Measurements from ENCODE around the gene LRRD1. TPM values are rescaled to one million over a fixed set of nuclear protein-coding genes. Genes with fewer than 3 reads are reported as not detected.

LRRD1 gene
- total and polyA plus RNA-seq, 2 of the 4 experiments (the other 2 are of a cell fraction) = under 0.01 to 0.02 TPM

DNA sequence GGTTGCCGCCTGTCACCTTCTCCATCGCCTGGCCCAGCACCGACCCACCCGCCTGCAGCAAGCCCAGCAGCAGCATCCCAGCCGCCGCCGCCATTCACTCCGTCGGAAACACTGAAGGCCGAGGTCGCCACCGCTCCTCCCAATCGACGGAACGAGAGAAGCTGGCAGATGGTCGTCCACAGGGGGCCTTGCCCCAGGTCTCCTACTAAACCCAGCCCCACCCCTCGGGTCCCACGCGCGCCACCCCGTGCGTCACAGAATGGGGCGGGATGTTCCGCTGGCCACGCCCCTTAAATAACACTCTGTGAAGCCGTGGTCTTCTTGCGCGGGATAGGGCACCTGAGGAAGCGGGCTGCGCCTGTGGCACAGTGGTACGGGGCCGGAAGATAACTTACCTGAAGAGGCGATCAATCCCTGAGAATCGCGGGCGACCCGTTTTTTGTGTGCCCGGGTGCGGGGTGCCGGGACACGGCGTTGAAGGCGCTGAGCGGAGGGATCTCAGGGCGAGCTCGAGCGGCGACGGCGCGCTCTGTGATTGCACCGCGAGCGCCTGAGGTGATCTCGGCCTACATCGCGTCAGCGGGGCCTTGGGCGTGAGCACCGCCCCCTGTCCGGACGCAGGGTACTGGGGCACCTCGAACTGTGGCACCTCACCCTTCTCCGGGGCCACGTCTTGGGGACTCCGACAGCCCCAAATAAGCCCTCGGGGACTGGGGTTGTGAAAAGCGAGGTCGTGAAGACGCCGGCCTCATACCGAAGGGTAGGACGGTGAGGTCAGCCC is 44.5 kb downstream of the LRRD1 start, which contains the start of gene CYP51A1:
CYP51A1 (minus strand) TSS at position 207 of the 781 bp plus-strand sequence; CDS start at position 94, 113 bp downstream.
- 1% methylated on average over 32 of the region's 73 CpGs; no CpG with 5 or more reads in 1 of the 2 experiments for WGBS, 2 experiments (ENCODE audit: extremely low coverage in 2 of 2, insufficient read length in 1 of 2)
- peak; percentile 86 for DNase-seq
- Histone ChIP-seq H3K4me1 (ENCODE audit: control insufficient read depth, insufficient read depth, low read length) (no peaks in the 10 kb centered on the region), H2BK120ac (ENCODE audit: low read depth, low read length) (peak within 1 kb of the TSS; percentile 95), H4K5ac (ENCODE audit: low read depth, low read length) (peak within 1 kb of the TSS; percentile 87), H3K4me2 (ENCODE audit: low read depth, low read length) (peak within 1 kb of the TSS; percentile 98), H3K56ac (ENCODE audit: extremely low read depth, insufficient read depth, low read length) (peak within 1 kb of the TSS; percentile 65), H3K4ac (ENCODE audit: low read depth, low read length) (peak within 1 kb of the TSS; percentile 84), H4K91ac (ENCODE audit: insufficient read depth, low read depth, low read length) (peak within 1 kb of the TSS; percentile 82), H3K18ac (ENCODE audit: low read depth, low read length) (peak within 1 kb of the TSS; percentile 87), H2AFZ (replicated peaks; ENCODE audit: low read length, poor library complexity) (peak within 1 kb of the TSS; percentile 92), H3K14ac (replicated peaks; ENCODE audit: low read depth, low read length) (peak within 1 kb of the TSS; percentile 92), H2BK20ac (ENCODE audit: low read depth, low read length) (peak within 1 kb of the TSS; percentile 64; the same call in 1 of the 2 replicates), H3K27ac (ENCODE audit: insufficient read depth, low read length) (peak within 1 kb of the TSS; percentile 94), H3K79me1 (ENCODE audit: low read depth in 1 of 2, low read length in 2 of 2) (peaks cover 6 to 35% of the 10 kb centered on the region in 2 experiments), H3K4me3 (ENCODE audit: insufficient read depth, low read depth, low read length) (peak within 1 kb of the TSS; percentile 80), H4K8ac (ENCODE audit: low read depth in 2 of 2, low read length in 2 of 2) (peak within 1 kb of the TSS; percentile 93), H3K23ac (ENCODE audit: low read depth, low read length) (peak within 1 kb of the TSS; percentile 77; the same call in 1 of the 2 replicates), H3K27me3 (ENCODE audit: control insufficient read depth, insufficient read depth, low read length) (no peaks in the 10 kb centered on the region), H3K9me1 (ENCODE audit: insufficient read depth, low read length) (no peaks in the 10 kb centered on the region), H2BK15ac (ENCODE audit: low read depth, low read length) (0 out of 3 replicates have a peak within 1 kb of the TSS, but pooled peaks have one; percentile 8), H2AK9ac (replicated peaks; ENCODE audit: low read depth, low read length, poor library complexity) (peak within 1 kb of the TSS; percentile 73), H3K9me3 (ENCODE audit: control insufficient read depth, insufficient read depth, low read length) (no peaks in the 10 kb centered on the region), H4K20me1 (ENCODE audit: insufficient read depth, low read length) (peaks cover 5% of the 10 kb centered on the region; the same call in 1 of the 2 replicates), H3K9ac (ENCODE audit: low read depth, low read length) (peak within 1 kb of the TSS; percentile 92), H2AK5ac (ENCODE audit: low read depth, low read length) (peak within 1 kb of the TSS; percentile 72; the same call in 1 of the 2 replicates), H3K36me3 (ENCODE audit: control insufficient read depth, insufficient read depth, low read length) (no peaks in the 10 kb centered on the region), H2BK5ac (ENCODE audit: low read depth, low read length, poor library complexity, severe bottlenecking) (peak within 1 kb of the TSS; percentile 93)
- in situ Hi-C loops (cut with MboI; ENCODE audit: low sequenced_read_pairs) (no loop called here), intact Hi-C loops (cut with micrococcal nuclease) (loop anchor here (5.0 to 10.0 kb wide), 2 partner anchors 78 to 250 kb away; partner anchors contain the start of gene MTERF1), dilution Hi-C loops (cut with HindIII; ENCODE audit: low sequenced_read_pairs, unreplicated experiment) (no loop called here)
- peak; percentile 90 for ATAC-seq (ENCODE audit: low read depth)
- no TSS peak for BruUV-seq (replicated peaks)
- TF ChIP-seq SMC3 (IDR thresholded peaks at IDR 0.05; ENCODE audit: low read depth, low read length) = no peak
- no peak for TF ChIP-seq RFX5 (IDR thresholded peaks at IDR 0.05; ENCODE audit: low read depth, low read length)
- no peak for TF ChIP-seq NFE2L2 (IDR thresholded peaks at IDR 0.05; ENCODE audit: low read depth, low read length)
- no peak for TF ChIP-seq USF2 (IDR thresholded peaks at IDR 0.05; ENCODE audit: low read depth, low read length)
- TF ChIP-seq MAFK (IDR thresholded peaks at IDR 0.05; ENCODE audit: low read depth, low read length) = no peak
- TF ChIP-seq RAD21 (IDR thresholded peaks at IDR 0.05; ENCODE audit: low read length) = no peak
- TF ChIP-seq MXI1 (IDR thresholded peaks at IDR 0.05; ENCODE audit: borderline replicate concordance, low read depth, low read length) = peak; percentile 54; the same call in 1 of the 2 replicates
- TF ChIP-seq CEBPB (IDR thresholded peaks at IDR 0.05; ENCODE audit: low read depth, low read length) = peak; percentile 37; the same call in 1 of the 2 replicates
- no peak for TF ChIP-seq CTCF (conservative IDR thresholded peaks at IDR 0.05; ENCODE audit: low read depth, low read length)
- peak; percentile 73 for TF ChIP-seq POLR2A (IDR thresholded peaks at IDR 0.05; ENCODE audit: low read depth, low read length)
- peak; percentile 47; the same call in 1 of the 2 replicates for TF ChIP-seq MAZ (IDR thresholded peaks at IDR 0.05; ENCODE audit: borderline replicate concordance, low read depth, low read length)
- ChIA-PET POLR2A (ENCODE audit: unreplicated experiment) (no interaction called here), CTCF (interaction anchor here (0.6 to 1.2 kb wide), 3 partner anchors 43 to 372 kb away, joined by 3 to 4 read pairs (median 3); no protein-coding TSS in a partner anchor)
